Measurements from ENCODE around the gene DYNC1H1.

DNA sequence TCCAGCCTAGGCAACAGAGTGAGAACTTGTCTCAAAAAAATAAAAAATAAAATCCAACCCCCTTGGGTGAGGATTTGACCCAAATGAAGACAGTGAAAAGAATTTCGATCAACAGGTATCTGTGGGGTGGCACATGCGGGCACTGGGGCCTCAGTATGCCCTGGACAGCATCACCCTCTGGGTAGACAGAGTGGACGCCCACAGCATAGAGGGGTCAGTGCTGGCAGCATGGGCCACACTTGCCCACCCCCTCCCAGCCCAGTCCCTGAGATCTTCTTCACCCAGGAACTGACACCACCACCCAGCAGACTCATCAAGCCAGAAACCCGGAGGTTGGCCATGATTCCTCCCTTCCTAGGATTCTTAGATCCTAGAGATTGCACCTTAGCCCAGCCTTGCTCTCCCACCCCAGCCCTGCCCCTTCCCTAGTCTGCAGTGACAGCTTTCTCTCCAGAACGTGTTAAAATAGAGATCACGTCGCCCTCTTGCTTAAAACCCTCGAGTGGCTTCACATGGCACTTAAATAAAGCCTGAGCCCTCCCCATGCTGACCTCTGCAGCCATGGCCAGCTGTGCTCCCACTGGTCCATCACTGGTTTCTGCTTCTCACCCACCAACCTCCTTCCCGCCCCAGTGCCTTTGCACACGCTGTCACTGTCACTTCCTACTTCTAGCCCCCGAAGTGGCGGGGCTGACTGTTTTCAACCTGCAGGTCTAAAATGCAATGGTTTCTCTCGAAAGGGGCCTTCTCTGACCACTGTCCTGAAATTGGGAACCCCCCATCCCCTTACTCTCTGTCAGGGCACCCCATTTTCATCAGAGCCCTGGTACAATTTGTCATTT lies 26.2 kb upstream of the DYNC1H1 start:
- TF ChIP-seq EZH2phosphoT487 (IDR thresholded peaks at IDR 0.05; ENCODE audit: low read depth, severe bottlenecking, unreplicated experiment) = no peak
- TF ChIP-seq, protein P1, sequence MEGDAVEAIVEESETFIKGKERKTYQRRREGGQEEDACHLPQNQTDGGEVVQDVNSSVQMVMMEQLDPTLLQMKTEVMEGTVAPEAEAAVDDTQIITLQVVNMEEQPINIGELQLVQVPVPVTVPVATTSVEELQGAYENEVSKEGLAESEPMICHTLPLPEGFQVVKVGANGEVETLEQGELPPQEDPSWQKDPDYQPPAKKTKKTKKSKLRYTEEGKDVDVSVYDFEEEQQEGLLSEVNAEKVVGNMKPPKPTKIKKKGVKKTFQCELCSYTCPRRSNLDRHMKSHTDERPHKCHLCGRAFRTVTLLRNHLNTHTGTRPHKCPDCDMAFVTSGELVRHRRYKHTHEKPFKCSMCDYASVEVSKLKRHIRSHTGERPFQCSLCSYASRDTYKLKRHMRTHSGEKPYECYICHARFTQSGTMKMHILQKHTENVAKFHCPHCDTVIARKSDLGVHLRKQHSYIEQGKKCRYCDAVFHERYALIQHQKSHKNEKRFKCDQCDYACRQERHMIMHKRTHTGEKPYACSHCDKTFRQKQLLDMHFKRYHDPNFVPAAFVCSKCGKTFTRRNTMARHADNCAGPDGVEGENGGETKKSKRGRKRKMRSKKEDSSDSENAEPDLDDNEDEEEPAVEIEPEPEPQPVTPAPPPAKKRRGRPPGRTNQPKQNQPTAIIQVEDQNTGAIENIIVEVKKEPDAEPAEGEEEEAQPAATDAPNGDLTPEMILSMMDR (IDR thresholded peaks at IDR 0.05; ENCODE audit: poor library complexity) = no peak
- no peak for TF ChIP-seq EZH2 (IDR thresholded peaks at IDR 0.05; ENCODE audit: borderline replicate concordance)

All from hepatocyte (in vitro differentiated cells).